Right ventricle myocardium inferior (tissue), 1 donor: Measurements from ENCODE around the gene RFX2. TPM values are rescaled to one million over a fixed set of nuclear protein-coding genes. Genes with fewer than 3 reads are reported as not detected.
"Not testable (repeated sequence)": the region's sequence is repeated elsewhere in the genome, so short reads cannot be mapped to it uniquely, and the experiment has no call there.

Source experiments
- ATAC-seq: fragments of 200-7000 bp; cut with Tn5 transposase; one replicate; pipeline ENCODE4 v1.9.1; 2020; ENCODE audit warnings: mild to moderate bottlenecking, moderate library complexity
- DNase-seq: peaks from one replicate; pipeline ENCODE4 v3.0.0; 2021; ENCODE audit errors: missing footprints
- intact Hi-C: fragments of 100-400 bp; cut with DNase I; formaldehyde crosslinking; loops from one replicate; pipeline ENCODE4 v1.11.0; 2022
- total RNA-seq: library from RNA; stranded (reverse); fragmentation: NEBNext Ultra II Directional; extraction: Animal tissue kit (Norgen Biotek cat#: 25700); gene quantifications from one replicate; pipeline ENCODE4 v1.2.1, GENCODE V29; 2021
- donor health status: DM: no; HTN: yes; CAD: no; lungs with severe emphysema.

The RFX2 gene
- total RNA-seq, 1 donor from 2014 or later = 5.4 TPM

DNA sequence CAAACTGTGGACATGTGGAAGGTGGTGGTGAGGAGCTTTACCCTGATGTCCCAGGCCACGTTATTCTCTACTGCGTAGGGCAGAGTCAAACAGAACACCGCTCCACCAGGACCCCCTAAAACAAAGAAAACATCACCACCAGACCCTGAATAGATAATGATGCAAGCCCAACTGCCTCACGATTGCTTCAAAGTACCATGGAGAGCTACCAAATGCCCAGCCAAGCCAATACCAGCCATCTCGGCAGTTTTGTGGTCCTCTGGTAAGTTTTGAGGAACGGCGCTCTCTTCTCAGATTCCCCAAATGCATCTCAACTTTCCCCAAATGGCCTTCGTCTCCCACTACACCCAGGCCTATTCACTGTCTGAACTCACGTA, 138.0 kb downstream of the RFX2 start:
- no peak for DNase-seq
- ATAC-seq = no peak
- intact Hi-C loops = no loop called here

GRCh38 chr19:5971714-5972354, 138.5 kb downstream of the RFX2 start:
- ATAC-seq (no peak), DNase-seq (no peak)
- intact Hi-C loops = no loop called here

GRCh38 chr19:5969476-5969875, 140.8 kb downstream of the RFX2 start:
- ATAC-seq = no peak

DNA sequence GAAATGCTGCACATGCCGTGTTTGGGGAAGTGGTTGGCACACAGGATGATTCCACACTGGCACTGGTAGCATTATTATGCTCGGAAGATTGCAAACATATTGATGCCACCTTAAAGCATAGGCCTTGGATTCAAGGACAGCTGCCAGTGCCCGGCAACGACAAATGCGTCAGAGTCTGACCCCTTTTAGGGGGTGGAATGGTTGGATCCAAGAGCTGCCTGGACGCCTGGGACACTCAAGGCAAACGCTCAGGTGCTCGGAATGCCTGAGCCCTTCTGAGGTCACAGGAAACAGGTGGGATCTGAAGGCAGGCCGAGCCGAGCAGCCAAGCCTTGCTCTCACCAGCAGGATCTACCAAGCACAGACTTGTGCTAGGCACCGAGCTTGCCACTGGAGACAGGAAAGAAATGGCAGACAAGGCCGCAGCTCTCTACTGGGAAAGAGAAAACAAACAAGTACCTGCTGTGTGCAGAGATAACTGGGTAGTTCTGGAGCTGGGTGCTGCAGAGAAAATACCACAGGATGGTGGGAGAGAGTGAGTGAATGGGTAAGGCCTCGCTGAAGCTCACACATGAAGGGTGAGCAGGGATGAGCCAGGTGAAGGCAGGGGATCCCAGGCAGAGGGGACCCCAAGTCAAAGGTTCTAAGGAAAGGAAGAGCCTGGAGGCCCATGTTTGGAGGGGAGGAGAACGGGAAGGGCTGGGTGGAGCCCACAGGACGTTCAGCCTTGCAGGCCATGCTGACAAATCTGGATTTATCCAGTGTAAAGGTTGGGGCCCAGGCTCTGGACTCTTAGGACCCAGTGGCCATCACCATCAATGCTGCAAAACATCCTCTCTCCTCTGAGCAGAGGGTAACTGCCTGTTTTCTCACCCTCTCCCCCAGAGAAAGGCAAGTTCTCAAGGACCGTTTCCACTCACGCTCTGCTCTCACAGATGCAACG, 141.6 kb downstream of the RFX2 start:
- no peak for DNase-seq
- intact Hi-C loops = loop anchor here (5.0 kb wide), 1 partner anchor 66 kb away; the partner anchor contains the start of genes NDUFA11 and VMAC
- ATAC-seq = no peak

More at GRCh38 chr19:5969476-5969875, 140.8 kb downstream of the RFX2 start:
- intact Hi-C loops = loop anchor here (5.0 kb wide), 1 partner anchor 67 kb away; the partner anchor contains the start of genes NDUFA11 and VMAC
- no peak for DNase-seq

- DNase-seq (no peak), ATAC-seq (peak; percentile 51)
- intact Hi-C loops = loop anchor here (5.0 kb wide), 1 partner anchor 66 kb away; the partner anchor contains the start of genes NDUFA11 and VMAC
Measured at GRCh38 chr19:5967994-5968430, 142.3 kb downstream of the RFX2 start.

DNA sequence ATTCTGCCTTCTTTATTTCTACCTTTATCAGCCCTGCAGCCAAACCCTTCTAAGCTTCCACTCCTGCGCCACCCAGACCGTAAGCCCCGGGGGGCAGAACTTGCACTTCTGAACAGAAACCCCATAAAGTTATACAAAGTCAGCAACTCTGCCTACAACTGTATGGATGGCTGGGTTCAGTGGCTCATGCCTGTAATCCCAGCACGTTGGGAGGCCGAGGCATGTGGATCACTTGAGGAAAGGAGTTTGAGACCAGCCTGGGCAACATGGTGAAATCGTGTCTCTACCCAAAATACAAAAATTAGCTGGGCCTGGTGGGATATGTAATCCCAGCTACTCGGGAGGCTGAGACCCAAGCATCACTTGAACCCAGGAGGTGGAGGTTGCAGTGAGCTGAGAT, 142.7 kb downstream of the RFX2 start:
- no peak for DNase-seq
- no peak for ATAC-seq
- intact Hi-C loops = loop anchor here (5.0 kb wide), 1 partner anchor 65 kb away; the partner anchor contains the start of genes NDUFA11 and VMAC

- ATAC-seq = peak; percentile 36
- intact Hi-C loops = loop anchor here (5.0 kb wide), 1 partner anchor 65 kb away; the partner anchor contains the start of genes NDUFA11 and VMAC
- no peak for DNase-seq
Measured at GRCh38 chr19:5966941-5967340, 143.4 kb downstream of the RFX2 start.

- DNase-seq = no peak
- ATAC-seq = peak; percentile 49
- intact Hi-C loops = loop anchor here (5.0 kb wide), 1 partner anchor 64 kb away; the partner anchor contains the start of genes NDUFA11 and VMAC
Measured at GRCh38 chr19:5966215-5966614, 144.1 kb downstream of the RFX2 start.

DNA sequence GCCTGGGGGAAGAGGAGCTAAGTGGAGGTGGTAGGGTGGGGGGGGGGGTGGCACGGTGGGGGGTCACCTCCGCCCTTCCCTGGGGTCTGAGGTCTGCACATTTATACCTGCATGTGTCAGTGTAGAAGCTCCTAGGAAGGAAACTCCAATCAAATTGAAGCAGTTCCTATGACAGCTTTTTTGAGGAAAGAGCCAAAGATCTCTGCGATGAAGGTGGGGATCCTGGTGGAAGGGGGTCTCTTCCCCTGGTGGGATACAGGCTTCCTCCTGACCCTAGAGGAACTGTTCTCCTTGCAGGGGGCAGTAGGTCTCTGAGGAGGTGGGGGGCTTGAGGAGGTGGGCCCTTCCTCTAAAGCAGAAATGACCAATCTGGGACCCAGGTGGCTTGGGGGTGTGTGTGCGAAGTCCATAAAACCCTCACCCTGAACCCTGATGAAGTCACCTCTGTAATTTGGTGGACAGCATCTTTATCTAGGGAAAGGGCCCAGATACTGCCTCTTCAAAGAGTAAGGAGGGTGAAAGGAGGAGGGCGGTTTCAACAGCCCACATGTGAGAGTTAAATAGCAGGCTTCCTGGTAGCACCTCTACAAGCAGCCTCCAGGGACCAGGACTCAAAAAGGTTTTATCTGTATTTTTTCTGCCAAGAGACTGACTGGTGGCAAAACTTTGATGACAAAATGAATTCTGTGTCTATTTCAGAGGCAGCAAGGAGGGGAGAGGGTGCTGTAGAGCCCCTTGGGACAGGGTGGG, 145.3 kb downstream of the RFX2 start:
- ATAC-seq = no peak
- DNase-seq = no peak
- intact Hi-C loops = loop anchor here (5.0 kb wide), 1 partner anchor 63 kb away; the partner anchor contains the start of genes NDUFA11 and VMAC

GRCh38 chr19:5963855-5964254, 146.4 kb downstream of the RFX2 start:
- DNase-seq = no peak
- no peak for ATAC-seq
- intact Hi-C loops = no loop called here

DNA sequence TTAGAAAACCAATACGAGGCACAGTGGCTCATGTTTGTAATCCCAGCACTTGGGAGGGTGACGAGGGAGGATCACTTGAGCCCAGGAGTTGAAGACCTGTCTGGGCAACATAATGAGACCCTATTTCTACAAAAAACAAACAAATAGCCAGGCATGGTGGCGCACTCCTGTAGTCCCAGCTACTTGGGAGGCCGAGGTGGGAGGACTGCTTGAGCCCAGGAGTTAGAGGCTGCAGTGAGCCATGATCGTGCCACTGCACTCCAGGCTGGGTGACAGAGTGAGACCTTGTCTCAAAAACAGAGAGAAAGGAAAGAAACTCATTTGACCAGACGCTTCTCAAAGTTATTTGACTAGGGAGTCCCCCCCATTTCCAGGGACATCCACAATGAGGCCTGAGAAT, 147.0 kb downstream of the RFX2 start:
- intact Hi-C loops, ATAC-seq, DNase-seq: not testable (repeated sequence)

DNA sequence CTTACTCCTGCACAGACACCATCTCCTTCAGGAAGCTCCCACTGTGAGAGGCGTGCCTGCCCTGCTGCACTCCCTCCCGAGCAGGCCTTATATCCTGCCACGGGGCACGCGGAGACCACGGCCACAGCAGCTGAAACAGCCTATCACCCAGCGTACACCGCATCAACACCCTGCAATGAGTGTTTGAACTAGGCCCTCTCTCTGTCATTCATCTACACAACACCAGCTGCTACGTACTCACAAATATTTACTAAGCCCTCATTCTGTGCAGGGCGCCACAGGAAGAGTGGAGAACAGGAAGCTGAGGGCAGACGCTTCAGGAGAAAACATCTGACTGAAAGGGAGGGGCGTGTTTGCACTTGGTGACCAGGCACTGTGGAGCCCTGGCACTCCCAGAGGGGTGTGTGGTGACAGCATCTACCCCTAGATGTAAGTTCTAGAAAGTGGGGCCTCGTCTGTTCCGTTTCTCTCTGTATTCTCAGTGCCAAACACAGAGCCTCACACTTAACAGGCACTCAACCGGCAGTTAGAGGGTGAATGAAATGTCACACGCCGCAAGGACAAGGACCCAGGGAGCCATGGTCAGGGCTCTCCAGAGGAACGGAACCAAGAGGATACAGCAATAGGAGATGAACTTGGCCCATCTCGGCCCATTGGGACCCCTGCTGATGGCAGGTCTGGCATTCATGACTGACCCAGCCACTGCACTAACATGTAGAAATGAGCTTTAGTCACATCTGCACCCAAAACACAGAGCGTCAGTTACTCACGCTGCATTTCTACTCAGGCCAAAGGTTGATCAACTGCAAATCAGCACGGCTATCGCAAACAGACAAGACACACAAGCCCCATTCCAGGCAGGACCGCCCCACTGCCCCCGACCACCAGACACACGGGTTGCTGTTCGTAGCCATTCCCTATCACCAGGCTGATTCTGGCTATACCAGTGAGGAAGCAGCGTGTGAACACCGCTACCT, 148.0 kb downstream of the RFX2 start:
- DNase-seq (no peak), ATAC-seq (peak; percentile 42)
- intact Hi-C loops = no loop called here

DNA sequence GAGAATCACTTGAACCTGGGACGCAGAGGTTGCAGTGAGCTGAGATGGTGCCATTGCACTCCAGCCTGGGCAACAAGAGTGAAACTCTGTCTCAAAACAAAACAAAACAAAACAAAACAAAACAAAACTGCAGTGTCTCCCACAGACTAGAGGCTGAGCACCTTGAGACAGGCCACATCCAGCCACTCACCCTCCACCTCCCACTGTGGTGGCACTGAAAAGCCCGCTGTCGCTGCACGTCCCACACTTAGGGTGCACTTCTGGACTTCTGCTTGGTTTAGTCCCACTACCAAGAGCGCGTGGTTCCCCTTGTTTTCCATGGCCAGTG, 148.7 kb downstream of the RFX2 start:
- DNase-seq, intact Hi-C loops, ATAC-seq: not testable (repeated sequence)

GRCh38 chr19:5960005-5961001, 150.0 kb downstream of the RFX2 start:
- ATAC-seq = peak; percentile 24
- intact Hi-C loops = no loop called here
- no peak for DNase-seq

- no peak for DNase-seq
- ATAC-seq = no peak
- intact Hi-C loops = loop anchor here (10.0 kb wide), 1 partner anchor 135 kb away; no protein-coding TSS in a partner anchor
Measured at GRCh38 chr19:5959260-5960004, 150.9 kb downstream of the RFX2 start.

DNA sequence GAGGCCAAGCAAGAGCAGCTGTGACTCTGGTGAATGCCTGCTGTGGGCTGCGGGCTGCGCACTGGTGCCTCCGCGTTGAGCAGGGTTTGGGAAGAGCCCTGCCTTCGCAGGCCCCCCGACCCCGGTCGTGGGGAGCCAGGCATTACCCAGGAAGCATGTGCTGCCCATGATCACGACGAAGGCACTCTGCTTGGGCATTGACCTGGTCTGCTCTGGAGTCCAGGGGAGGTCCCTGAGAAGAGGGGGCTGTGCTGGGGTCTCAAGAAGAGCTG, 151.5 kb downstream of the RFX2 start:
- intact Hi-C loops = loop anchor here (10.0 kb wide), 1 partner anchor 134 kb away; no protein-coding TSS in a partner anchor

More for the DNA sequence above, 151.5 kb downstream of the RFX2 start:
- DNase-seq = no peak
- ATAC-seq = no peak
